Heart left ventricle (tissue), 16 donors: ENCODE data around the gene MRE11. TPM values are rescaled to one million over a fixed set of nuclear protein-coding genes. Genes with fewer than 3 reads are reported as not detected.

ENCODE experiments used
- ATAC-seq, 4 donors: fragments of 200-7000 bp; cut with Tn5 transposase; one replicate each; pipeline ENCODE4 v1.9.1; 2020 to 2022; ENCODE audit warnings: moderate library complexity in 4 of 4, mild to moderate bottlenecking in 3 of 4, moderate number of reproducible peaks in 1 of 4
- DNase-seq, 5 donors: peaks; one replicate each; pipeline ENCODE4 v3.0.0-alpha.2; 2020
- H3K27ac ChIP-seq, 12 donors: fragments of 200-600 bp; sonication (generic) in 4 of 12; one replicate each; pipeline versions ENCODE4 v1.5.0 to v1.8.0; 2016 to 2022; ENCODE audit warnings: mild to moderate bottlenecking in 2 of 12
- H3K27me3 ChIP-seq, 9 donors: fragments of 200-600 bp; sonication (generic) in 2 of 9; one replicate each; pipeline versions ENCODE4 v1.5.1 to v1.8.0; 2016 to 2022; ENCODE audit warnings: mild to moderate bottlenecking in 3 of 9
- H3K36me3 ChIP-seq, 9 donors: fragments of 200-600 bp; sonication (generic) in 2 of 9; one replicate each; pipeline versions ENCODE4 v1.5.0 to v1.8.0; 2018 to 2022; ENCODE audit warnings: mild to moderate bottlenecking in 2 of 9
- H3K4me1 ChIP-seq, 12 donors: fragments of 200-600 bp; sonication (generic) in 4 of 12; one replicate each; pipeline versions ENCODE4 v1.5.0 to v1.8.0; 2016 to 2022; ENCODE audit warnings: mild to moderate bottlenecking in 3 of 12
- H3K4me3 ChIP-seq, 12 donors: fragments of 200-600 bp; sonication (generic) in 4 of 12; one replicate each; pipeline versions ENCODE4 v1.5.0 to v1.8.0; 2017 to 2022; ENCODE audit warnings: mild to moderate bottlenecking in 9 of 12, moderate library complexity in 4 of 12
- H3K9me3 ChIP-seq, 12 donors: fragments of 200-600 bp; sonication (generic) in 4 of 12; one replicate each; pipeline versions ENCODE4 v1.5.0 to v1.8.0; 2016 to 2022; ENCODE audit warnings: mild to moderate bottlenecking in 1 of 12
- POLR2A ChIP-seq, 2 donors: fragments of 450-650 bp; IDR thresholded peaks; one replicate each; pipeline ENCODE4 v1.6.1; 2017; ENCODE audit warnings: antibody characterized with exemption in 2 of 2, mild to moderate bottlenecking in 2 of 2, moderate library complexity in 2 of 2
- WGBS, 4 donors: extraction: QIAGEN DNeasy Blood & Tissue Kit in 2 of 4; methylation state at CpG; one replicate each; pipeline versions ENCODE4 v1.1.5 to v1.1.7; 2013 to 2018; 5-methylcytosine and 5-hydroxymethylcytosine counted together
- intact Hi-C, 10 donors: fragments of 100-400 bp; cut with DNase I; formaldehyde crosslinking; loops; one replicate each; pipeline versions ENCODE4 v1.11.1 to v1.14.2; 2022
- polyA plus RNA-seq, 2 donors: library from polyadenylated mRNA; stranded (reverse); fragments of 200-250 nt; gene quantifications; one replicate each; pipeline ENCODE4 v1.2.3, GENCODE V29; 2013
- total RNA-seq, 9 donors: library from RNA; depleted of rRNA in 2 of 9; stranded (reverse); fragments of >200 nt in 2 of 9; fragmentation: NEBNext Ultra II Directional in 3 of 9; extraction: Animal tissue kit (Norgen Biotek cat#: 25700) in 3 of 9; gene quantifications; one replicate each; pipeline versions ENCODE4 v1.1.0 to v1.2.4, GENCODE V29; 2016 to 2023
- TF ChIP-seq, protein P1 (sequence below), 12 donors: fragments of 200-600 bp; sonication (generic) in 4 of 12; IDR thresholded peaks; one replicate each; pipeline versions ENCODE4 v1.5.0 to v1.8.0; 2018 to 2022; ENCODE audit warnings: antibody characterized with exemption in 12 of 12, mild to moderate bottlenecking in 5 of 12
- donor health status: ischemic (EF 13 %, LVEDD 7.1; RV severe dilation, severe dysfunction).
- donor health status: healthy with polysubstance abuse.
- donor health status: DM: no; HTN: yes; CAD: no.
- donor health status: DM: no; HTN: no; CAD: no.
- donor health status: ischemic (EF 25% LVEDD 6.9; RV normal size, moderate dysfunction).
- donor health status: ischemic (EF 25% LVEDD 5.7; RV mildly dilated, moderate dysfunction).
- donor health status: healthy.
- donor health status: DM: yes; HTN: yes; CAD: no.
- donor health status: ischemic (EF 35%, LVEDD 5.7; RV mildly dilated, moderate dysfunction).
- donor health status: nonischemic (EF 11% LVEDD 7.7; RV severe dilation, severe dysfunction).
- donor health status: DM: yes; HTN: yes; CAD: no.
- donor health status: PGD.
- donor health status: ischemic (EF 29% LVEDD 5.4; RV normal size, mild dysfunction).
- donor health status: nonischemic (EF 23%, LVEDD 6.1; RV moderate dilation, normal function).

Gene MRE11
- total and polyA plus RNA-seq, 11 donors = 1.9 to 12.3 (median 7.9) TPM

DNA sequence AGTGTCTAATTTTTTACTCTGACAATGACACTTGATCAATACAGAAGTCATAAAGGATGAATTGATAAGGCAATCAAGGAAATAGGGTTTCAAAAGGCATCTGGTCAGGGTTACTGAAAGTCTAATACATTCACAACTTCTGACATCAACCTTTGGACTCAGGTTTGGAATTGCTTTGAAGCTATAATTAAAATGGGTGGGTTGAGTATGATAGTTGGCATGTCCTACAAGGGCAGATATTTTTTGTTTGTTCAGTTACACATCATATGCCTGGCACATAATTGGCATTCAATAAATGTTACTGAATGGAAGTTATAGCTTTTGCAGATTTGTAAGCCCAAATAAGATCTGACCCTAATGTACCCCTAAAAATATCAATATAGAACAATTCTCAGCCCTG, 42.7 kb upstream of the MRE11 start:
- no peak overlapping the region for H3K27ac ChIP-seq

DNA sequence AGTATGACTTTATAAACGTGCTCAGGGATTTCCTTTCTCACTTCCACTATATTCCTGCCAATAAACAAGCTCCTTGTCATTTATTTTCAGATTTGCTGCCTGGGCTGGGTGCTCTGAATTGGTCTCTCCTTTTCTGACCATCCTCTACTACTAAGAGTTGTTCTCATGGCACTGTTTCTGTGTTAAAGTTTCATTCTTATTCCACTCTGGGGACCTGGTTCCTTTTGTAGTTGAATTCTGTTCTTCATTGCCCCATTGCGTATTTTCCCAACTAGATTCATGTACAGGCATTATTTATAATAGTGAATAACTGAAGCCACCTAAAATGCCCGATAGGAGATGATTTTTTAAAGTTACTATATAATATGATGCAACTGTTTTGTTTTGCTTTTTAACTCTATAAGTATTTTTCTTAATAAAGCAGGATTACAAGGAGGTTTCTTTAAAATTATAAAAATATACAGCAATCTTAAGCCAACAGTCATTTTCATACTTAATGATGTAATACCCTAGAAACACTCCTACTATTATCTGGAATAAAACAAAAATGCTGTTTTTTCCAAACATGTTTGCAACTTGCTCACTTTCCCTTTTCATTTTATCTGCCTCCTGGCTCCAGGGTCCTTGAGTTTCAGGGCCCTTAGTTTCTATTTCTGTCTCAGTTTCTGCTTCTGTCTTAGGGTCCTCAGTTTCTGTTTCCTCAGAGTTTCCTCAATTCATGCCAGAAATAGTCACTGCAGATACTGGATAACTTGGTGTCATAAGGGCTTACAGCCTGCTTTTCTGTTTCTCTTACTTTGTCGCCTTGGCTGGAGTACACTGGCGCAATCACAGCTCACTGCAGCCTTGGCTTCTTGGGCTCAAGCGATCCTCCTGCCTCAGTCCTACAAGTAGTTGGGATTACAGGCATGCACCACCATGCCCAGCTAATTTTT, 40.3 kb upstream of the MRE11 start:
- Histone ChIP-seq H3K4me1 (peaks cover 0 to 27% (median 0%) of the 10 kb centered on the region in 12 donors), H3K27ac (peak overlapping the region in 9 of 12 donors; percentile 11 to 69 (median 47)), H3K4me3 (peak overlapping the region in 2 of 12 donors; percentile 7 to 29), H3K36me3 (no peaks in the 10 kb centered on the region), H3K9me3 (no peaks in the 10 kb centered on the region), H3K27me3 (no peaks in the 10 kb centered on the region)
- DNase-seq (no peak), ATAC-seq (peak; percentile 36 to 73 (median 53))
- TF ChIP-seq, protein P1, sequence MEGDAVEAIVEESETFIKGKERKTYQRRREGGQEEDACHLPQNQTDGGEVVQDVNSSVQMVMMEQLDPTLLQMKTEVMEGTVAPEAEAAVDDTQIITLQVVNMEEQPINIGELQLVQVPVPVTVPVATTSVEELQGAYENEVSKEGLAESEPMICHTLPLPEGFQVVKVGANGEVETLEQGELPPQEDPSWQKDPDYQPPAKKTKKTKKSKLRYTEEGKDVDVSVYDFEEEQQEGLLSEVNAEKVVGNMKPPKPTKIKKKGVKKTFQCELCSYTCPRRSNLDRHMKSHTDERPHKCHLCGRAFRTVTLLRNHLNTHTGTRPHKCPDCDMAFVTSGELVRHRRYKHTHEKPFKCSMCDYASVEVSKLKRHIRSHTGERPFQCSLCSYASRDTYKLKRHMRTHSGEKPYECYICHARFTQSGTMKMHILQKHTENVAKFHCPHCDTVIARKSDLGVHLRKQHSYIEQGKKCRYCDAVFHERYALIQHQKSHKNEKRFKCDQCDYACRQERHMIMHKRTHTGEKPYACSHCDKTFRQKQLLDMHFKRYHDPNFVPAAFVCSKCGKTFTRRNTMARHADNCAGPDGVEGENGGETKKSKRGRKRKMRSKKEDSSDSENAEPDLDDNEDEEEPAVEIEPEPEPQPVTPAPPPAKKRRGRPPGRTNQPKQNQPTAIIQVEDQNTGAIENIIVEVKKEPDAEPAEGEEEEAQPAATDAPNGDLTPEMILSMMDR (IDR thresholded peaks at IDR 0.05) = no peak
- no peak for TF ChIP-seq POLR2A (IDR thresholded peaks at IDR 0.05)
- WGBS, 4 donors = 56 to 58% (median 57%) methylated on average over 6 of the region's 6 CpGs
- intact Hi-C loops = no loop called here

More for the DNA sequence above, 42.7 kb upstream of the MRE11 start:
- Histone ChIP-seq H3K27me3 (no peaks in the 10 kb centered on the region), H3K9me3 (no peaks in the 10 kb centered on the region), H3K4me1 (peaks cover 0 to 27% (median 0%) of the 10 kb centered on the region in 12 donors), H3K36me3 (no peaks in the 10 kb centered on the region), H3K4me3 (no peak overlapping the region)
- intact Hi-C loops = no loop called here
- ATAC-seq (no peak), DNase-seq (no peak)
- no peak for TF ChIP-seq POLR2A (IDR thresholded peaks at IDR 0.05)
- TF ChIP-seq, protein P1 (IDR thresholded peaks at IDR 0.05) = no peak

DNA sequence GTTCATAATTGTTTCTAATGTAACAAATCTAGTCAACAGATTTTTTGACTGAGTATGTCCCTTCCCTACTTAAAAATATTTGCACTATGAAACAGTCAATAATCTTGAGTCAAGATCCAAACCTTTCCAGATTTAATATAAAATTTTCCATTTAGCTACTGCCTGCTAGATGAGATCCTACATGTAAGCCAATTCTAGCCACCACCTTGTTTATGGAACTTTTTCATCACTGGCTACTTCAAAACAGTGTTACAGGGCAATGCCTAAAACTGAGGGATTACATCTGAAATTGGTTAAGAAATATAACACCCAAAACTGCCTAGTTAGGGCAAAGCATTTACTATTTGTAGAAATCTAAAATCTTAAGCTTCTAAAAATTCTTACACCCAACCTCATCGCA, 39.6 kb upstream of the MRE11 start:
- intact Hi-C loops = no loop called here
- ATAC-seq (peak in 1 of 4 donors; percentile 28), DNase-seq (no peak)
- Histone ChIP-seq H3K27me3 (no peaks in the 10 kb centered on the region), H3K4me3 (no peak overlapping the region), H3K36me3 (no peaks in the 10 kb centered on the region), H3K27ac (peak overlapping the region in 6 of 12 donors; percentile 31 to 69 (median 48)), H3K9me3 (no peaks in the 10 kb centered on the region), H3K4me1 (peaks cover 0 to 27% (median 0%) of the 10 kb centered on the region in 12 donors)
- 67 to 80% (median 70%) methylated on average over 1 of the region's 1 CpG for WGBS, 4 donors
- TF ChIP-seq, protein P1 (IDR thresholded peaks at IDR 0.05) = no peak
- no peak for TF ChIP-seq POLR2A (IDR thresholded peaks at IDR 0.05)

DNA sequence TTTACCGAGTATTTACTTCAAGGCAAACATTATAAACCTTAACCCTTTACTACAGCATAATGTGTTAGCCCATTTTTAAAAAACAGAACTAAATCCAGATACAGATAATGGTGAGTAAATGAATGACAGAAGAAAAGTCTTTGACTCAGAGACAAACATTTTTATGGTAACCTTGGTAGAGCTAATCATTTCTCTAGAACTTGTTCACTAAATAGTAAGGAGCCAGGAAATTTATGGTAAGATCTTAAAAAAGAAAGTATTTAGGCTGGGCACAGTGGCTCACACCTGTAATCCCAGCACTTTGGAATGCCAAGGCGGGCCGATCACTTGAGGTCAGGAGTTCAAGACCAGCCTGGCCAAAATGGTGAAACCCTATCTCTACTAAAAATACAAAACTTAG, 38.6 kb upstream of the MRE11 start:
- DNase-seq (no peak), ATAC-seq (no peak)
- no peaks in the 10 kb centered on the region for H3K9me3 ChIP-seq
- no peak overlapping the region for H3K4me3 ChIP-seq
- intact Hi-C loops = no loop called here
- WGBS, 4 donors = 95 to 96% (median 96%) methylated on average over 3 of the region's 3 CpGs
- no peak for TF ChIP-seq POLR2A (IDR thresholded peaks at IDR 0.05)
- TF ChIP-seq, protein P1 (IDR thresholded peaks at IDR 0.05) = no peak
- peaks cover 0 to 21% (median 0%) of the 10 kb centered on the region in 12 donors for H3K4me1 ChIP-seq
- H3K27ac ChIP-seq = no peak overlapping the region
- no peaks in the 10 kb centered on the region for H3K27me3 ChIP-seq
- no peaks in the 10 kb centered on the region for H3K36me3 ChIP-seq
